ENCODE data around the gene IKZF3.
"Not testable (repeated sequence)": the region's sequence is repeated elsewhere in the genome, so short reads cannot be mapped to it uniquely, and the experiment has no call there.

IKZF3 gene

DNA sequence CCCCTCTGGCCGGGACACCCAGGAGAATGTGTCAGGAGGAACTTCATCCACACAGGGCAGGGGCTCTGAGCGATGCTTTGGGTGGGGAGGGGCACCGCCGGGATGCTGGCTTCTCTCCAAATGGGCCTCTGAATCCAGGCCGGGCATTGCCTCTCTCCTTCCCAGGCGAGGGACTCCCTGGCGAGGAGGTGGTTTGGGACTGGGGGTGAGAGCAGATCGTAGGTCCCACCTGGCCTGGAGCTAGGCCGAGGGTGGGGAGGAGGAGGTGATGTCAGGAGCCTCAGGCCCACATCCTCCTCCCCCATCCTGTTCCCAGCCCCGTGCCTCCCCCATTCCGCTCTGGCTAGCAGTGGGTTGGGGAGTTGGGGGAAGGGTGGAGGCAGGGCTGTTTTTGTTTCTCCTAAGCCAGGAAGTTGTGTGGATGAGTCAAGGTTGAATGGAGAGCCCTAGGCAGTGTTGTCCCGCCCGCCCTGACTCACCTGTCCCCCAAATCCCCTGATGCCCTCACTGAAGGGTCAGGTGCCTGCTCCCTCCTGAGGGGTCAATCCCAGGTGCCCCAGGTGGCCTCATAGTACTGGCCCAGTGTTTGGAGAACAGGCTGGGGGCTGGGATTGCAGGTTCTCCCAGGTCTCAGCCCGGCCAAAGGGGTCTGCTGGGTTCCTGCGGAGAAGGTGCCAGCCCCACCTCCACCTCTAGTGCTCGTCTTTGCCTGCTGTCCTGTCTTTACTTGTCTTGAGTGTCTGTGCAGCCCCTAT is 123.6 kb downstream of the IKZF3 start:
- DNase-seq (ENCODE audit: low read depth, low spot score): no peak

DNA sequence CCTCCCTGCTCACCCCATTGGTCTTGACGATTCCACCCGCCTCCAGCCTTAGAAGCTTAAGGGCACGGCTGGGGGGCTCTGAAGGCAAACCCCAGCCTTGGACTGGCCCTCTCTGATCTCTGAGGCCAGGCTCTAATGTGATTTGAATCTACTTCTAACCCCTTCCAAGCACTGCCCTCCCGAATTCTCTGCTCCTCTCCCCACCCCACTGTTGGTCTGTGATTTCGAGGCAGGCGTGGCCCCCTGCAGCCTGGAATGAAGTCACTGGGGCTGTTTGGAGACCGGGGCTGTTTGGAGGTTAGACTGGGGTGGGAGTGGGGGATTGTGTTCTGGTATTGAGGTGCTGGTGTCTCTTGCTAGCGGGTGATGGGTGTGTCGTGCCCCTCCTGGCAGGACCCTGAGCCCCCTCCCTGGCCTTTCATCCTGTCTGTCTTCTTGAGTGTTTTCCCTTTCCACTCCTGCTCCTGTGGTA is 124.2 kb downstream of the IKZF3 start:
- no peak for DNase-seq (ENCODE audit: low read depth, low spot score)

DNA sequence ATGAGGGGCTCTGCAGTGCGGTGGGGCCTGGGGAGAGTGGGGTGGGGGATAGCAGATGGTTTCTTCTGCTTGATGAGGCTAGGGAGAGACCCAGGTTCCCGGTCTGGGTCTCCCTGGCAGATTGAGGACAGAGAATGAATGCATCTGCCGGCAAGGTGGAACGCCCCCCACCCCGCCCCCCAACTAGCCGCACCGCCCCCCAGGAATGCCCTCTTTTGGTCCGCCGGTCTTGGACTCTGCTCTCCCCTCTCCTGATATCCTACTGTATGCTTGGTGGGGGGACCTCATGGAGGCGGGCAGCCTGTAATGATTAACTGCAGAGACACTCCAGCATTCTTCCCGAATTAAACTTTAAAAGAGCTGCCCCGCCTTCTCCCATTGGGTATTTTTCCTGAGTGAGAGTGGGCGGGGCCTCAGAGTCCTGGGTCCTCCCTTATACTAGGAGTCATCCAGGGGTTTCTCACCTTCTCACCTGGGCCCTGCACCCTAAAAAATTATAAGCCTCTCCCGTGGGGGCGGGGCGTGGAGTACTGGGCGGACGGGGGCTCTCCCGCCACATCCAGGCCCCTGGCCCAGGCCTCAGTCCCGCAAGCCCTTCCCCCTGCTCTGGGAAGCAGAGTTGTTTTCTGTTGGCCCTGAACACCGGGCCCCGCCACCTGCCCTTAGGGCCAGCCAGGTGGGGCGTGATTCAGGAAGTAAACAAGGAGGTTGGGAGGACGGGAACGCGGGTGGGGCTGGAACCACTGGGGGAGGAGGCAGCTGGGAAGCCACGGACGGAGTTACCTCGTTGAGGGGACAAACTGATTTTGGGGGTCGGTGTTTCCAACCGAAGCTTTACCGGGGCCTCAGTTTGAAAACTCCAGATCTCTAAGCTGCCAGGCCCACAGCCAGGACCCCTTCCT is 124.9 kb downstream of the IKZF3 start:
- DNase-seq (ENCODE audit: low read depth, low spot score): no peak

DNA sequence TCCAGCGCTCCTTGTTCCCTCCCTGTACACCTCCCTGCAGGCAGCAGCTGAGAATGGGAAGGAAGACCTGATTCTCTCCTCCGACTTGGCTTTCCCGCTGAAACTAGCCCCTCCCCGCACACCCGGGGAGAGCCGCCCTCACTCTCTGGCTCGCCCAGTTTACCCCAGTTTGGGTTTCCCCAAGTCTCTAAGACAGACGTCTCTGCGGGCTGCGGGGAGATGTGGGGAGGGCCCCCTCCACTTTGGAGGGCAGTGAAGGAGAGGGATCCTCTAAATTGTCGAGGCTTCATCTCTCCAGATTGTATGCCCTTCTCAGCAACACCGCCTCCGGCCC is 125.6 kb downstream of the IKZF3 start:
- no peak for DNase-seq (ENCODE audit: low read depth, low spot score)

DNA sequence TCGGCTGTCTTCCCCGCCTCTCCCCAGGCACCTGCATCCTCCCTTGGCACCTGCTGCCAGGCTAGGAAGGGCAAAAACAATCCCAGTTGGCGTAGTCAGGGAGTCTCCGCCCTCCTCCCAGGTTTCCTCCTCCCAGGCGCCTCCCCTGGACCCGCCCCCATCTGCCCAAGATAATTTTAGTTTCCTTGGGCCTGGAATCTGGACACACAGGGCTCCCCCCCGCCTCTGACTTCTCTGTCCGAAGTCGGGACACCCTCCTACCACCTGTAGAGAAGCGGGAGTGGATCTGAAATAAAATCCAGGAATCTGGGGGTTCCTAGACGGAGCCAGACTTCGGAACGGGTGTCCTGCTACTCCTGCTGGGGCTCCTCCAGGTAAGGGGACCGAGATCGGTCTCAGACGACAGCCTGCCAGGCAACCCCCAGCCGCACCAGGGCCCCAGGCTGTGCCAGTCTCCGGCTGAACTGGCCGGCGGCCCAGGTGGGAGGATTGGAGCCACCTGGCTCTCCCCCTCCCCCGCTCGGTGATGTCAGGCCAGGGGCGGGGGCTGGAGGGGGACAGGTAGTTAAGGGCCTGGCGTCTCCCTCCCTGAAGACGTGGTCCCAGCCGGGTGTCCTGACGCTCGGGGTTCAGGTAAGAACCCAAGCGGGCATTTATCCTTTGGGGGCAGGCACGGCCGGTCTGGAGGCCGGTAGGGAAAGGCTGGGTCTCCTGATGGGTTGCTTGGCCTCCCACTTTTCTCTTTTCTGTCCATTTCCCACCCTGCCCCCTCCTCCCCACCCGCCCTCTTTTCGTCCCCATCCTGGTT is 126.1 kb downstream of the IKZF3 start, which contains the start of gene GRB7:
Gene GRB7, plus strand, starts transcription at position 179 of the 808 bp plus-strand sequence. CDS start 4,364 bp downstream, outside the sequence.
- DNase-seq (ENCODE audit: low read depth, low spot score): no peak

GRCh38 chr17:39737206-39737759 is 126.8 kb downstream of the IKZF3 start:
- no peak for DNase-seq (ENCODE audit: low read depth, low spot score)

DNA sequence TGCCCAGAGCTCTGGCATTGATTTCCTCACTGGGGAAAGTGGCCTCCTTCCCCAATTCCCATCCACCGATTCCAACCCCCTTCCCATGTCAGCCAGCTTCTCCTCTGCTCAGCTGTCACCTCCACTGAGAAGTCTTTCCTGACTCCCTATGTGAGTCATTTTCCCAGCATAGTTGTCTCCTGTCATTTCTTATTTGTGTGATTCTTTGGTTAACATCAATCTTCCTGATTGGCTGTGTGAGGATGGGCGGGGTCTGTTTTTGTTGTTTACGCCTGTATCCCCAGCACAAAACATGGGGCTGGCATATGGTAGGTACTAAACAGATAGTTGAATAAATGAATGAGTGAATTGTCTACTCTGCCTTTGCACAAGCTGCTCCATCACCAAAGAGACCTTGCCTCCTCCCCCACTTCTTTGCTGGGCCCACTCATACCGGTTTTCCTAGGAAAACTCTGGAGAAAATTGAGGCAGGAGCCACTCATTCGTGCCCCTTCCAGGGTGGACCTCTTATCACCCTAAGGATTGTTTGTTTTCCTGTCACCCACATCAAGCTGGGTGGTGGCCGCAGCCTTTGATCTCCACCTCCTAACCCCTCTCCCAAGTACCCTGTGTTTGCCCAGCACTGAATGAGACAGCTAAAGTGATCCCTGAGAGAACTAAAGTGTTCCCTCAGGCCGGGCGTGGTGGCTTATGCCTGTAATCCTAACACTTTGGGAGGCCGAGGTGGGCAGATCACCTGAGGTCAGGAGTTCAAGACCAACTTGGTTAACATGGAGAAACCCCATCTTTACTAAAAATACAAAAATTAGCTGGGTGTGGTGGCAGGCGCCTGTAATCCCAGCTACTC is 127.6 kb downstream of the IKZF3 start:
- DNase-seq (ENCODE audit: low read depth, low spot score): no peak

DNA sequence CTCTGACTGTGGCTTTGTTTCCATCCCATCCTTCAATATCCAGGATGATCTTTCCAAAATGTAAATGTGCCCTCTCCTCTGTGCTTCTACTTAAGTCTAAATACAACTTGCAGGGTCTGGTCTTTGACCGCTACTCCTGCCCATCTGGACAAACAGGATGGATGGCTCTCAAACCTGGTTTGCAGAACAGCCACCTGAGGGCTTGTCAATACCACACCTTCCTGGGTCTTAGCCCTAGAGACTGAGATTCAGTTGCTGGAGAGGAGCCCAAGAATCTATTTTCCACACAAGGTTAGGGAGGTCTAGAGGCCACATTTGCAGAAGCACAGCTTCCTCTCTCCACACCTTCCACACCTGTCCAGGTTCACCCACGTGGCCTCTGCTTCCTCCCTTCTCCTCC is 128.2 kb downstream of the IKZF3 start:
- no peak for DNase-seq (ENCODE audit: low read depth, low spot score)

DNA sequence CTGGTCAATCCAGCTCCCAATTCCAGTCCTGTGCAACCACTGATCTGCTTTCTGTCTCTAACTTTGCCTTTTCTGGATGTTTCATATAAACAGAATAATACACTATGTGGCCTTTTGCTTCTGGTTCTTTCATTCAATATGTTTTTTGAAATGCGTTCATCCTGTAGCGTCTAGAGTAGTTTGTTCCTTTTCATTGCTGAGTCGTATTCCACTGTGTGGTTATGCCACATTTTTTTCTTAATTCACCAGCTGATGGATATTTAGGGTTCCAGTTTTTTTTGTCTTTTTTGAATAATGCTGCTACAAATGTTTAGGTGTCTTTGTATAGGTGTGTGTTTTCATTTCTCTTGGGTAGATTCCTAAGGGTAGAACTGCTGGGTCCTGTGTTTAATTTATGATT is 131.5 kb downstream of the IKZF3 start:
- no peak for DNase-seq (ENCODE audit: low read depth, low spot score)

DNA sequence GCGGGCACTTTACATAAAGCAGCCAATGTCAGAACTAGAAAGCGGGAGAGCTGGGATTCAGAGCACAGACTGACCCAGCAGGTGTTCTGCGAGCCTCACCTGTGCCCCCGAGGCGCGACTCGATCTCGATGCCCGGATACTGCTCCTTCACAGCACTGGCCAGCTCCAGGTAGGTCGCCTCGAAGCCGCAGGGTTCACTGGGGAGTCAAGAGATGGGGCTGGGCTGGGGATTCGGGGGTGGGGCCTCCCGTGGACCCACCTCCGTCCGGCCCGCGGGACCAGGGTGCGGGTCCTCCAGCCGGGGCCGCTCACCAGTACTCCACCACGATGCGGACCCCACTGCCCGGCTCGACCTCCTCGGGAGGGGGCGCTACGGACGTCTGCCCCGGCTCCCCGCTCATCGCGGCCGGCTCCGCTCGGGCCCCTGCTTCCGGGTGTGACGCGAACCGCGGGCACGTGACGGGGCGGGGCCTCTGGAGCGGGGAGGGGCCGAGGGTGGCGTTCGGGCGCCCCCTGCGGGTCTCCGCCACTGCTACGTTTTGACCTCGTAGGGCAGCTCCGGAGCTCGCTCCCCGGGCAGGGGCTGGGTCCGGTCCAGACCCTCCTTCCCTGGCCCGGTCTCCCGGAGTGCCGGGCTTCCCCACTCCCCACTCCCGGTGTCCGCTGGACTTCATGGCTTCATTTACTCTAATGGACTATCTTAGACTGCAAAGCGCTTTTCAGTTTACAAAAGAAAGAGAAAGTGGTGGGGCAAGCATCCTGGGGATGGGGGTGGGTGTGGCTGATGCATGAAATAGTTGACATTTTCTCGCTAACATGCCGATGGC is 133.8 kb downstream of the IKZF3 start, which contains the start of gene MIEN1:
Gene MIEN1, minus strand, starts transcription at position 438 of the 827 bp plus-strand sequence. Its CDS starts 37 bp downstream, at position 401.
- peak; percentile 44 for DNase-seq (ENCODE audit: low read depth, low spot score)

DNA sequence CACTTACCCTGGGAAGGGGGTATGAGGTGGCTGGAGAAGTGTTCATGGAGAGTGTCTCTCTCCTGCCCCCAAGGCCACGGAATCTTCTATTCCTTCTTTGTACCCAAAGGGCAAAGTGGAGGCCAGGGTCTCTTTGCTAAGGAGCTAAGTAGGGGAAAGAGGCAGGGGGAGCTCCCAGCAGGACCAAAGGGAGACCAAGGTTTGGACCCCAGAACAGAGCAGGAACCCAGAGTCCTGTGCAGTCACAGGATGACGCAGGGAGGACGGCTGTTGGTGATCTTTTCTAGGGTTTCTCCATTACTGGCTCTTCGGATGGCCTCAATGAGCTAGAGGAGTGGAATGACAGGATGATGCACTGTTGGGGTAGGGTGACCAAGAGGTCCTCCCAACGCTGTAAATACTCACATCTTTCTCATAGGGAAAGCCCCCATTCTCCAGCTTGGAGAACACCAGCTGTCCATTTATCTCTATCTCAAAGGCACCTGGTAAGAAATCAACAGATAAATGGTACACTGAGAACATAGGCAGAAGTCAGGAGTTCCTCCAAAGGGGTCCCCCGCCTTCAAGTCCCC is 134.7 kb downstream of the IKZF3 start:
- no peak for DNase-seq (ENCODE audit: low read depth, low spot score)

DNA sequence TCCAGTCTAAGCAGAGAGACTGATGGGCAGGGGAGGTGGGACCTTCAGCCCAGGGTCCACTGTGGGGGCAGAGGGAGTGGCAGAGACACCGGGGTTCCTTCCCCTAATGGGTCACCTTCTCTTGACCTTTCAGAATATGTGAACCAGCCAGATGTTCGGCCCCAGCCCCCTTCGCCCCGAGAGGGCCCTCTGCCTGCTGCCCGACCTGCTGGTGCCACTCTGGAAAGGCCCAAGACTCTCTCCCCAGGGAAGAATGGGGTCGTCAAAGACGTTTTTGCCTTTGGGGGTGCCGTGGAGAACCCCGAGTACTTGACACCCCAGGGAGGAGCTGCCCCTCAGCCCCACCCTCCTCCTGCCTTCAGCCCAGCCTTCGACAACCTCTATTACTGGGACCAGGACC is 136.6 kb downstream of the IKZF3 start:
- no peak for DNase-seq (ENCODE audit: low read depth, low spot score)

DNA sequence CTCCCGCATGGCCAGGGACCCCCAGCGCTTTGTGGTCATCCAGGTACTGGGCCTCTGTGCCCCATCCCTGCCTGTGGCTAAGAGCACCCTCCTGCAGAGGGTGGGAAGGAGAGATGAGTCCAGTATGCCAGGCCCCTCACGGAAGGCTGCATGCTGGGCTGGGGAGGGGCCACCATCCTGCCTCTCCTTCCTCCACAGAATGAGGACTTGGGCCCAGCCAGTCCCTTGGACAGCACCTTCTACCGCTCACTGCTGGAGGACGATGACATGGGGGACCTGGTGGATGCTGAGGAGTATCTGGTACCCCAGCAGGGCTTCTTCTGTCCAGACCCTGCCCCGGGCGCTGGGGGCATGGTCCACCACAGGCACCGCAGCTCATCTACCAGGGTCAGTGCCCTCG is 137.5 kb downstream of the IKZF3 start:
- DNase-seq (ENCODE audit: low read depth, low spot score): no peak

DNA sequence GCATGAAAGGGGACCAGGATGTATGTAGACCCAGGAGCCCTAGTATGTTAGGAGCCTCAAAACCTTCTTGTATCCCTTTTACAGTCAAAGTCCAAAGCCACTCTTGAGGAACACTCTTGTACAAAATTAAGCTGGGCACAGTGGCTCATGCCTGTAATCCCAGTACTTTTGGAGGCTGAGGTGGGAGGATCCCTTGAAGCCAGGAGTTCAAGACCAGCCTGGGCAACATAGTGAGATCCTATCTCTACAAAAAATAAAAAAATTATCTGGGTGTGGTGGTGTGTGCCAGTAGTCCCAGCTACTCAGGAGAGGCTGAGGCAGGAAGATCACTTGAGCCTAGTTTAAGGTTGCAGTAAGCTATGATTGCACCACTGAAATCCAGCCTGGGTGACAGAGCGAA is 138.2 kb downstream of the IKZF3 start:
- not testable (repeated sequence) for DNase-seq (ENCODE audit: low read depth, low spot score)

GRCh38 chr17:39724731-39725130 is 139.4 kb downstream of the IKZF3 start:
- DNase-seq (ENCODE audit: low read depth, low spot score): no peak

DNA sequence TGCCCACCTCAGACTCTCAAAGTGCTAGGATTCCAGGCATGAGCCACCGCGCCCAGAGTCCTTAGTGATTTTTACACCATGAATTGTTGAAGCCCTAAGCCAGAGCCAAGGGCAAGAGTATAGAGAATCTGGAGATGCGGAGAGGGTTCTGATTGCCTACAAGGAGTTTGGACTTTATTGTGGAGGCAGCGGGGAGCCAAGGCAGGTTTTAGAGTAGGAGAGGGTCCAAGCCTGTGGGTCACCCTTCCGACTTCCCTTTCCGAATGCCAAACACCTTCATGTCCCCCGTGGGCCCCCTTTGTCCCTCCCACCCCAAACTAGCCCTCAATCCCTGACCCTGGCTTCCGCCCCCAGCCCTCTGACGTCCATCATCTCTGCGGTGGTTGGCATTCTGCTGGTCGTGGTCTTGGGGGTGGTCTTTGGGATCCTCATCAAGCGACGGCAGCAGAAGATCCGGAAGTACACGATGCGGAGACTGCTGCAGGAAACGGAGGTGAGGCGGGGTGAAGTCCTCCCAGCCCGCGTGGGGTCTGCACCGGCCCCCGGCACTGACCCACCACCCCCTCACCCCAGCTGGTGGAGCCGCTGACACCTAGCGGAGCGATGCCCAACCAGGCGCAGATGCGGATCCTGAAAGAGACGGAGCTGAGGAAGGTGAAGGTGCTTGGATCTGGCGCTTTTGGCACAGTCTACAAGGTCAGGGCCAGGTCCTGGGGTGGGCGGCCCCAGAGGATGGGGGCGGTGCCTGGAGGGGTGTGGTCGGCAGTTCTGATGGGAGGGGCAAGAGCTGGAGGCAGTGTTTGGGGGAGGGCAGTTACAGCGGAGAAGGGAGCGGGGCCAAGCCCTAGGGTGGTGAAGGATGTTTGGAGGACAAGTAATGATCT is 140.9 kb downstream of the IKZF3 start:
- DNase-seq (ENCODE audit: low read depth, low spot score): no peak

- DNase-seq (ENCODE audit: low read depth, low spot score): no peak
These were observed 142.0 kb downstream of the IKZF3 start for GRCh38 chr17:39722104-39722503.
